ENCODE data around the gene PRPF8.

GRCh38 chr17:1607971-1608320 is 76.7 kb downstream of the PRPF8 start:
- no peak for TF ChIP-seq POLR2A (IDR thresholded peaks at IDR 0.05)
- TF ChIP-seq CTCF (IDR thresholded peaks at IDR 0.05) = no peak
